GM10266 (cell line): Measurements from ENCODE around the gene CSRP2.
A peak's percentile ranks its signal among the peaks of the same experiment; 100 is the strongest.

Experiments
- DNase-seq: peaks from one replicate; pipeline ENCODE4 v3.0.0; 2012; ENCODE audit errors: extremely low spot score
- TF ChIP-seq, protein P1 (sequence below): IDR thresholded peaks from 2 replicates; pipeline ENCODE4 v1.5.1; 2012; ENCODE audit warnings: mild to moderate bottlenecking, low read depth; ENCODE audit not compliant: control insufficient read depth, insufficient read depth; ENCODE audit errors: missing control alignments

CSRP2 gene

DNA sequence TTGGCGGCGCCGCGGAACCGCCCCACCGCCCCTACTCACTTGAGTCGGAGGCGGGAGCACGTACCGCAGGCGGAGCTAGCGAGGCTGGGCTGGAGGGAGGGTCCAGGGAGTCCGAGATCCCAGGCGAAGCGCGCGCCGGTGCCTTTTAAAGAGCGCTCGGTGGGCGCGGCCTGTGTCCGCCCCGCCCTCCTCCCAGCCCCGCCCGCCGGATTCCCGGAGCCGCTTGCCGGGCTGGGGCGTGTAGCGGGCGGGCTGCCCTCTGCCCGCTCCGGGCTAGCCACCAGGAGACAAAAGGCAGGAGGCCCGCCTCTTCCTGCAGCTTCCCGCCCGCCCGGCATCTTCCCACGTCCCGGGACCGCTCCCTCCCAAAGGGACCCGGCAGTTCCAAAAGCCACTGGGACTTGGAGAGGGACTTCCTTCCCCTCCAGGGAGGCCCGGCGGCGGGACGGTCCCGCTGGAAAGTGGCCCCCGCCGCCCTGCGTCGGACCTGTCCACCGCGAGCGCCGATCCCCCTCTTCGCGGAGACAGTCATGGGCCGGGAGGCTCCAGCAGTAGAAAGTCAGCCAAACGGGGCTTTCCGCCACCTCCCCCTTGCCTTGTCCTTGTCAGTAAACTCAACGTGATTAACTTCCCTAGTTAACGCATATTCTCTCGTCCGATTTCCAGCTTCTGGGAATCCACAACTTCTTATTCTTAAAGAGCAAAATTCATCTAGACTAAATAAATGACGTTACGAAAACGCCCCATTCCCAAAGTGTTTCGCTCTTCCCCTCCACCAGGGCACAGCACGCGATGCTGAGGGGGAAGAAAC, at the start of gene CSRP2:
CSRP2 (minus strand) TSS at position 121 of the 811 bp plus-strand sequence. CDS start 12,759 bp downstream, outside the sequence.
- peak; percentile 89 for DNase-seq
- TF ChIP-seq, protein P1, sequence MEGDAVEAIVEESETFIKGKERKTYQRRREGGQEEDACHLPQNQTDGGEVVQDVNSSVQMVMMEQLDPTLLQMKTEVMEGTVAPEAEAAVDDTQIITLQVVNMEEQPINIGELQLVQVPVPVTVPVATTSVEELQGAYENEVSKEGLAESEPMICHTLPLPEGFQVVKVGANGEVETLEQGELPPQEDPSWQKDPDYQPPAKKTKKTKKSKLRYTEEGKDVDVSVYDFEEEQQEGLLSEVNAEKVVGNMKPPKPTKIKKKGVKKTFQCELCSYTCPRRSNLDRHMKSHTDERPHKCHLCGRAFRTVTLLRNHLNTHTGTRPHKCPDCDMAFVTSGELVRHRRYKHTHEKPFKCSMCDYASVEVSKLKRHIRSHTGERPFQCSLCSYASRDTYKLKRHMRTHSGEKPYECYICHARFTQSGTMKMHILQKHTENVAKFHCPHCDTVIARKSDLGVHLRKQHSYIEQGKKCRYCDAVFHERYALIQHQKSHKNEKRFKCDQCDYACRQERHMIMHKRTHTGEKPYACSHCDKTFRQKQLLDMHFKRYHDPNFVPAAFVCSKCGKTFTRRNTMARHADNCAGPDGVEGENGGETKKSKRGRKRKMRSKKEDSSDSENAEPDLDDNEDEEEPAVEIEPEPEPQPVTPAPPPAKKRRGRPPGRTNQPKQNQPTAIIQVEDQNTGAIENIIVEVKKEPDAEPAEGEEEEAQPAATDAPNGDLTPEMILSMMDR = no peak

DNA sequence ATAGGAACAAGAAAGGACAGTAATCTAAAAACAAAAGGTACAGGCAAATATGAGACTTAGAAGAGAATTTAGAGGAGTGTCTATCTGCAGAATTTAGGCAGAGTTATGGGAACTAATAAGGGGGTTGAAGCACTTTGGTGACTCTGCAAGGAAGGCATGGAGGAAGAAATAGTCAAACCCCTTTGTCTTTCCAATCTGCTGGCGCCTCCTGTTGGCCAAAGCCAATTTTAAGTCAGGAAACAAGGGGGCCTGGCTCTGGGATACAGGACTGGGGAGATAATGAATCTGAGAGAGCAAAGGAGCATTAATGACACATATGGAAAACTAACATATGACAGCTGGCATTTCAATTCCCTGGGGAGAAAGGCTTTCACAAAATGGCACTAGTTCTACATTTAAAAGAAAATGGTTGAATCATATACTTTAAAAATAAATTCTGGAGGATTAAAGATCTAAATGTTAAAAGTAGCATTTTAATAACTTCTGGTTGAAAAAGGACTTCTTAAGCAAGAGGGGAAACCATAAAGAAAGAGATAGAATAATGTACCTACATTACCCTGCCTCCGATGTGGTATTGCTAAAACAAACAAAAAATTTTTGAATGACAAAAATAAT, 48.5 kb upstream of the CSRP2 start:
- TF ChIP-seq, protein P1 = peak; percentile 52
- peak; percentile 27 for DNase-seq

DNA sequence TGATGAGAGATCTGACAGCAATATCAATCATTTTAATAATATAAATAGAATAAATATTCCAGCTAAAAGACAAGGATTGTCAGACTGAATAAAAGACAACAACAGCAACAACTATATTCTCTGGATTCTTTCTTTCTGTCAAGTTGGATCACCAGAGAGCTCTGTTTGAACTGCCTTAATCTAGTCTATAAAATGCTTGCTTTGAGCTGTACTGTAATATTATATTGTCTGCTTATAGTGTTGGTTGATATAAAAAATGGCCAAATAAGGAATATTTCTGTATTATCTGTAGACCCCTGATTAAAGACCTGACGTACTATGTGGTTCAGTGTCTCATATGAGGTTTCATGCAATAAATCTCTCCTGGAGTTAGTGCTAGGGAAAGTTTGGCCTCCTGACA, 46.3 kb upstream of the CSRP2 start:
- TF ChIP-seq, protein P1 = no peak
- DNase-seq = no peak

DNA sequence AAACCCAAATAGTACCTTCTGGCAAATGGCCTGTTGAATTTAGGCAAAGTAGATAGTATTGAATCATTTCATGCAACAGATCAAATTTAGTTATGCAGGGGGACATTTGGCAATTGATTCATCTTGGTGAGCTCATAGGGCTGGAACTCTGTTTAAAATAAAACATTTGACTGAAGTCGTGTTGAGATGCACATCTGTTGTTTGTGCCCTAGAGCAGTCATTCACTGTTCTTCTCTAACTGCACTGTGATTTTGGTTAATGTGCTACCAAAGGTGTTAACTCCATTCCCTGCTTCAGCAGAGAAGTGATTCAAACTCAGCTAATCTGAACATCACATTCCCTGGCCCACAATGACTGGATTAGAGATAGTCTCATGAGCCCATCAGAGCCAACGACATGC, 44.0 kb upstream of the CSRP2 start:
- DNase-seq = no peak
- TF ChIP-seq, protein P1 = no peak

DNA sequence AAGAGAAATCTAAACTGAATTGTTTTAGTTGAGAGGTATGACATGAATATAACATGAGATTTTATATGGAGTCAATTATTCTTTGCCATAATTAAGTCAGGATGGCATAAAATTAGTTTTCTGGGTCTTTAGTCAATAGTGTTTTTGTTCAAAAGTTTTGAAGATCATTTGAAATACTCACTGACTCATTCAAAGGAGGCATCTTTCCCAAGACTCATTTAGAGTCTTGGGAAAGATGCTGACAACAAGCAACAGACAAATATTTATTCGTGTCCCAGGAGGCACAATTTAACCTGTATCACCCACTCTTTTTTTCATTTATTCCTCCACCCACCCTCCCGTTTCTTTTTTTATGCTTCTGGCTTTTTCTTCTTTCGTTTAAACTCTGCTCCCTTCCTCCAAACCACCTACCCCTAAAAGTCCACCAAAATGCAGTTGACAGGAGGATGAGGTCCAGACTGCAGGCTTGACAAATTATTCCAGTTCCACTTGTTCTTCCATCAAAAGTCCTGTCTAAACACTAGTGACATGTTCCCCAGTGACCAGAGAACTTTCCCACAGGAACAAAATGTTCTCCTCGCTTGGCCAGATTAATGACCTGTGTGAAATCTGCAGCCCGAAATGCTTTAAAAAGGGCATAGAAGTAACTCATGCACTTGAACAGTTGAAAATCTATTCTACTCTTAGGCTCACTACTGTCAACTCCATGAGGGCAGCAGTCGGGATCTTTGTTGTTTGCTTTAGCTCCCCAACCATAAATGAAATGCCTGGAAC, 43.3 kb upstream of the CSRP2 start:
- DNase-seq = no peak
- TF ChIP-seq, protein P1 = no peak

DNA sequence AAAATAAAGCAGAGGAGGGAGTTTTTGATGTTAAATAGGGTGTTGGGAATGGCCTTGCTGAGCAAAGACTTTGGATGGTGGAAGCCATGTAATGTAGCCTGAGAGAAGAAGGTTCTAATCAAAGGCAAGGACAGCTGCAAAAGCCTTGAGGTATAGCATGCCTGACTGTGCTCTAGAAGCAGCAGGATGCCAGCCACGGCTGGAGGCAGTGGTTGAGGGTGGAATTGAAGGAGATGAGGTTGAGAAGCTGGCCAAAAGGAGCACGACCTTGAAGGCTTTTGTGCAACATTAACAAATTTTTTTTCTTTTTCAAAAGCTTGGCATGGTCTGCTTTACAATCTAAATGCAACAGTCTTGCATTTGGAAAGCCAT, 42.3 kb upstream of the CSRP2 start:
- no peak for DNase-seq
- TF ChIP-seq, protein P1 = no peak
